Measurements from ENCODE around the gene REV1.
"Not testable (repeated sequence)": the region's sequence is repeated elsewhere in the genome, so short reads cannot be mapped to it uniquely, and the experiment has no call there.

REV1 gene
- 94.3 to 125 reads per million in 2 donors for total RNA-seq

DNA sequence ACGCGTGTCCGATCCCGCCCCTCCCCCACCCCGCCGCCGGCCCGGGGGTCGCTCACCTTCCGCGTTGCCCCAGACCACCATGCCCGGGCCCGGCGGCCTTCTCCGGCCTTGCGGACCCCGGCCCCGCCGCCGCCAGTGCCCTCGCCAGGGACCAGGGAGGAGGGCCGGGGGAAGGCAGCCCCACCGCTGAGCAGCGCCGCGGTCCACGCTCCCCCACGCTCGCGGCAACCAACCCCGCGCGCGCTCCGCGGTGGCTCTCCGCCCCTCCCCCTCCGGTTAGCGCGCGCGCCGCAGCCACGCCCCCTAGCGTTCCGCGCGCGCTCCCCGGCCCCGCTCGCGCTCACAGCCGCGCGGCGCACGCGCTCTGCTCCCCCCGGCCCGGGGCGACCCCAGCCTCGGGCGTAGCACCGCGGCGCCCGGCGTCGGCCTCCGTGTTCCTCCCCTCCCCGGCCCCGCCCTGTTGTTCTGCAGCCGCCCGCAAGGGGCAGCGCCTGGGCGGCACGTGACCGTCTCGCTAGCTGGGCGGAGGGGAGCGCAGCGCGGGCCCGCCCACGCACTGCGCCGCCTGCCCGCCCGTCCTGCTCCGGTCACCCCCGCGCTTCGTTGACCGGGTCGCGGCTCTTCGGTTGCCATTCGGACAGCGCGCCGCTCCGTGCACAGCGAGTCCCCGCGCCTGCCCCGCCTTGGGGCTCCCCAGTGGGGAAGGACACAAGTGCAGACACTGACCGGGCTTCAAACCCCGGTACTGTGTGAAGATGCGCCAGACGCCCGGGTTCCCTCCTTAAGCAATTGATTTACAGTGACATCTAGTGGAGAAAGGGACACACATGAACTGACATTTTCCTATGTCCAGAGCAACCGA is at the start of gene REV1:
Gene REV1, minus strand, starts transcription at position 257 of the 862 bp plus-strand sequence. CDS start 25,042 bp downstream, outside the sequence.
- DNase-seq = peak; percentile 89

DNA sequence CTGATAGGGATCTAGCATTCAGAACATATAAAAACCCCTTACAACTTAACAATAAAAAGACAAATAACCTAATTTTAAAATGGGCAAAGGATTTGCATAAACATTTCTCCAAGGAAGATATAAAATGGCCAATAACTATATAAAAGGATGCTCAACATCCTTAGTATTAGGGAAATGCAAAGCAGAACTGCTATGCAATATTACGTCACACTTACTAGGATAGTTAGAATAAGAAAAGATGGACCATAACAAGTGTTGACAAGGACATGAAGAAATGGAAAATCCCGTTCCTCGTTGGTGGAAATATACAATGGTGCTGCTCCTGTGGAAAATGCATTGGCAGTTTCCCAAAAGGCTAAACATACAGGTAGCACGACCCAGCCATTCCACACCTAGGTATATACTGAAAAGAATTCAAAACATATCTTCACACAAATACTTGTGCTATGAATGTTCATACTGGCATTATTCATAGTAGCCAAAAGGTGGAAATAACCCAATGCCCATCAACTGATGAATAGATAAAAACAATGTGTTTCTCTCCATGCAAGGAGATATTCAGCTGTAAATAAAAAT is 48.2 kb upstream of the REV1 start:
- no peak for DNase-seq

DNA sequence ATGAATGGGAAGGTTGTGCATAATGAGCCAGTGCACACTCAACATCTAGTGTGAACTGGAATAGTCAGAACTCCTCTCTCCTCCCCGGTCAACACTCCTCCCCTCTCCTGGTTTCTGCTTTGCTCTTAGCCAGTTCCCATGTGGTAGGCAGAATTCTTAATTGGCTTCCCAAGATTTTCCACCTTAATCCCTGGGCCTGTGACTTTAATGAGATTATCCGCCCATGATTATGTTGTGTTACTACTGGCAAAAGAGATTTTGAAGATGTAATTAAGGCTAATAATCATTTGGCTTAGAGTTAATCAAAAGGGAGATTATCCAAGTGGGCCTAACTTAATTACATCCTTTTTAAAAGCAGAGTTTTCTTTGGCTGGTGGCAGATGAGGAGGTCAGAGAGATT is 34.2 kb upstream of the REV1 start:
- no peak for DNase-seq

DNA sequence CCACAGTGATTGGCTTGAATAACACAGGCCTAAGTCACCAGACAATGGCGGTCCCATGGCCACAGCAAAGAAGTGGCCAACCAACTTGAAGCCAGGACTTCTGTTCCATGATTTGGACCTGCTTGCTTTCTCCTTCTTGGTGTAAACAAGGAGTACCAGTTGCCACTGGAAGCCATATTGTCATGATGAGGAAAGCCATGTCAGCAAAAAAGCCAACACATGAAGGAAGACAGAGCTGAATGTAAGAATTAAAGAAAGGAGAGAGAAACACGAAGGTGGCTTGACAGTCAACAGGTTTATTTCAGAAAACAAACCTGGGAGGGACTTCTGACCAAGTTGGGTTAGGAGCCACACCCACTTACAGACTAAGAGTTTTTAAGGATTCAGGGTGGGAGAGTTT is 32.3 kb upstream of the REV1 start:
- DNase-seq = no peak

DNA sequence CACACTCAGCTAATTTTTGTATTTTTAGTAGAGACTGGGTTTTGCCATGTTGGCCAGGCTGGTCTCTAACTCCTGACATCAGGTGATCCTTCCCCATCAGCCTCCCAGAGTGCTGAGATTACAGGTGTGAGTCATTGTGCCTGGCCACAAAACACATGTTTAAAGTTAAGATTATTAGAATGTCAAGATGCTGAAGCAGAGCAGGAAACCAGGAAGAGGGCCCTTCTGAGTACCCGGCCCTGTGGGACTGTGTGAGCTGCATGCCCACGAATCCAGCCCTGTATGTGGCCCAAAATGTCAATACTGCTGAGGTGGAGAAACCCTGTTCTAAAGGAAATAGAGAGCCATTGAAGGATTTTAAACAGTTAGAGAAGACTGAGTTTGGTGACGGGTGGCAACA is 31.0 kb upstream of the REV1 start:
- DNase-seq = no peak

DNA sequence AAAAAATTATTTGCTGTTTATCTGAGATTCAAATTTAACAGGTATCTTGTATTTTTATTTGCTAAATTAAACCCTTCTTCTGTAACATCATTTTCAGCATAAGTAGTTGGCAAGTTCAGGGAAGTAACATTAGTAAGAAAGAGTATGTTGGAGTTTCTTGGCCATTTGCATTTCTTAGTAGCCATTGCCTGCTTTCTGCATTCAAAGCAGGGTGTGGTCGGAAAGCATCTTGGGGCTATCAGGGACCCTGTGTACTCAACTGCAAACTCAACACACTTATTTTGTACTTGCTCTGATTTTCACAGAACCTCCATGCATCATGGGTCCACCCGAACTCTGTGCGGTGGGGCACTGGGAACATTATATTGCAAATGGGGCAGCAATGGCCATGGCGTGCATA is 30.4 kb upstream of the REV1 start:
- no peak for DNase-seq

DNA sequence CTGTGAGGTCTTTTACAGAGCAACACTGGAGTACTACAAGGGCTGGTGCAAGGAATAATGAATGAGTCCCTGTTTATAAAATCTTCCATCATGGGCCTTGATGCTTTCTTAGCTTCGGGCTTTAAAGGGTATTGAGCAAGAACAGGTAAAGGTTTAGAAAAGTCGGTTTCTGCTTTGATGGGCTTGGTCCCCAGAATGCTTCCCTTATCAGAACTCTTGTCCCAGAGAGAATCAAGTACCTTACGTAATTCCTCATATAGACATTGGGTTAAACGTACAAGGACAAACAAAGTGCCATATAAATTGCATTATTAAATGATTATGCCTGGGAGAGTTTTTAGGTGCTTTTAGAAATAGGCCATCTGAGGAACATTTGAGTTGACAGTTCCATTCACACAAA is 24.5 kb upstream of the REV1 start:
- DNase-seq = no peak

DNA sequence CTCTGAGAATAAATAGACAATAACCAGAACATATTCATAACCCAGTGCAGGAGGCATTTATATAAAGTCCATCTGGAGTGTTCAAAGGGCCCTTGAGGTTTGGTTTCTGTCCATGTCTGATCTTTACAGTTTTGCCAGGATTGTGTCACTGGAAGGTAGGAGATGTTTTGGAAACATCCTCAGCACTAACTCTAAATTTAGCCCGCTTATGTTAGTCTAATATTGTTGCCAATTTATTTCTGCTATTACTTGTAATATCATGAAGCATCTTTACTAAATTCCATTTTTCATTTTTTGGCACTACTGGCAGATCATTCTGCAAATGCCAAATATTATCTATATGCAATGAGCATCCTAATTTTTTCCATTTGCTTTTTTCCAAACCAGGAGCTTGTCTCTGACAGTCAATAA is 22.4 kb upstream of the REV1 start:
- DNase-seq = no peak

DNA sequence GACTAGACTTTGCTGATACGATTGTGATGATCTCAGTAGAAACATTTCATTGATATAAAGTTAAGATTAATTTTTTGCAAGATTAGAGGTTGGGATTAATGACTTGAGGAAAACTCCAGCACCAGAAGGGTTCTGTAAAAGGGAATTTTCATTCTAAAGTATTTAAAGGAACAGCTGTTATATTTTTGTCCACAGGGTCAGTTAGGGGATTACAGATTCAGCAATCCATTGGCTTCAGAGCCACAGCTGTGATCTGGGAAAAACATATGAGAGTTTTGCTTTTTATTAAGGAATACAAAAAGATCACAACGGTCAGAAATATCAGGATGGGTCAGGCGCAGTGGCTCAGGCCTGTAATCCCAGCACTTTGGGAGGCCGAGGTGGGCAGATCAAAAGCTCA is 19.6 kb upstream of the REV1 start:
- no peak for DNase-seq

DNA sequence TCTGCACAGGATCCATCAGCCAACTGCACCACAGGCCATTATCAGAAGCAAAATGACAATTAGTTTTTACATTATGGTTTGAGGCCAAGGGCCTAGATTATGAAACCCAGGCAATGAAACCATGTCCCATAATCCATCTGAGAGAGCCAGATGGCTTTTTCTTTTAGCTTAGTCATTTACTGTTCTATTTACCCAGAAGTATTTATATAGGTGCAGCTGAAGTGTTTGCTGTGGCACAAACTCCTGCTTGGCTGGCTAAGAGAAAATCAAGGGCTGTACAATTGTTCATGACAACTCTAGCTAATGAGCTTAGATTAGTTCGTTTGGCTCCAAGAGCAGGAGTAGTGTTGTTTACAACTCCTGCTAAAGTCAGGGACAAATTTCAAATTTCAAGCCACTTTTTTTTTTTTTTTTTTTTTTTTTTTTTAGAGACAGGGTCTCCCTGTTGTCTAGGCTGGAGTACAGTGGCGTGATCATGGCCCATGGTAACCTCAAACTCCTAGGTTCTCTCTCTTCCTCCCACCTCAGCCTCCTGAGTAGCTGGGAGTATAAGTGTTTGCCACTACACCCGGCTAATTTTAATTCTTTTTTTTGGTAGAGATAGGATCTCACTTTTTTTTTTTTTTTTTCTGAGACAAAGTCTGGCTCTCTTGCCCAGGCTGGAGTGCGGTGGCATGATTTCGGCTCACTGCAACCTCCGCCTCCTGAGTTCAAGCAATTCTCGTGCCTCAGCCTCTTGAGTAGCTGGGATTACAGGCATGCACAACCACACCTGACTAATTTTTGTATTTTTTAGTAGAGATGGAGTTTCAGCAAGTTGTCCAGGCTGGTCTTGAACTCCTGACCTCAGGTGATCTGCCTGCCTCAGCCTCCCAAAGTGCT is 18.4 kb upstream of the REV1 start:
- DNase-seq = no peak

DNA sequence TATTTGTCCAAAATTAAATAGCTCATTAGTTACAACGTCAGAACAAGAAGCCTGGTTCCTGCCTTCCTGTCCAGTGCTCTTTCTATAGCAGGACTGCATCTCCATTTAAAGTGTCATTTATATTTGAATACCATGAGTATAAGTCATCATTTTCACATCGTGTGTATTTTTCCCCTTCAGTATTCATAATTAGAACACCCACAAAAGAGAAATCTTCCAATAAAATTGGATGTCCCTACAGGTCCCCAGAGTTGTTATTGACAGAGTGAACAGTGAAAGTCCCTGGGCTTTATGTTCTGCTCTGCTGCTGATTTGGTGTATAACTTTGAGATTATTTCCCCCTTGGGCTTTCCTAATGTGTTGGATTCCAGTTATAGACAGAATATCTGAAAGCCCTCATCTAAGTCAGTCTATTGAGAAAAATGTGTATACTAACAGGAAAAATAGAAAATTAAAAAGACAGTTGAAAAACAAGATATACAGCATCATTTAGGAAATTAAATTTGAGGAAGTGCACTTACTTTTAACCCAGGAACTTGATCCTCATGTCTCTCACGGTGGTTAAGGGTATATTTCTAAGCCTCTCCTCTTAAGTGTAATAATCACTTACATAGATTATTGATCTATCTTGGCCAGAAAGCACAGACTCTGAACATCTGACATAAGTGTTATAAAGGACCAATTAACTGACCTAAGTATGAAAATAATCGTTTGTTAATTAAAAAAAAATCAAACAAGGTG is 15.2 kb upstream of the REV1 start:
- DNase-seq = no peak

DNA sequence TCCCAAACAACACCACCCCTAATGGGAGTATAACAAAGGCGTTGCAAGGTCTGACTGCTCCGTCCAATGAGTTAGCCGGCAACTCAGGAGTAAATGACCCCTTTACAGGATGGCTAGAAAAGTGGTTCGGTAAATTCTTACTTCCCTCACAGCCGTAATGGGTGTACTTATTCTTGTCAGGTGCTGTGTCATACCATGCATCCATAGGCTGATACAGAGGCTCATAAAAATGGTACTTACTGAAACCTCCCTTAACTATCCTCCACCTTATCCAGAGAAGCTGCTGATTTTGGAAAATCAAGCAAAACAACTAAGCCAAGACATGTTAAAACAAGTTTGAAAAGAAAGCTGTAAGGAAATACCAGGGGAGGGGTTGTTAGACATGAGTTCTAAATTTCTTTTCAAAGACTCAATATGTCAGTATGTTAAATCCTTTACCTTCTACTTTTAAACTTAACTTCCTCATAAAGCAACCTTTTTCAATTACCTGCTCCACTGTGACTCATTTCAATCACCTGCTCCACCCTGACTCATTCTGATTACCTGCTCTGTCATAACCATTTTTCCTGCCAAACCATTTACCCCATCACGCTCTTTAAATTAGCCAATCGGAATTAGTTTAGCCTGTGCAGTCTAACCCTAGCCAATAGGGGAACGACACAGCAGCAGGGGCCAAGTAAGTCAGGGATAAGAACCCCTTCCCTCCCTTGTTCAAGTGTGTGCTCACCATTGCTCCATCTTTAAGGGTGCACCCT is 14.0 kb upstream of the REV1 start:
- DNase-seq = not testable (repeated sequence)

DNA sequence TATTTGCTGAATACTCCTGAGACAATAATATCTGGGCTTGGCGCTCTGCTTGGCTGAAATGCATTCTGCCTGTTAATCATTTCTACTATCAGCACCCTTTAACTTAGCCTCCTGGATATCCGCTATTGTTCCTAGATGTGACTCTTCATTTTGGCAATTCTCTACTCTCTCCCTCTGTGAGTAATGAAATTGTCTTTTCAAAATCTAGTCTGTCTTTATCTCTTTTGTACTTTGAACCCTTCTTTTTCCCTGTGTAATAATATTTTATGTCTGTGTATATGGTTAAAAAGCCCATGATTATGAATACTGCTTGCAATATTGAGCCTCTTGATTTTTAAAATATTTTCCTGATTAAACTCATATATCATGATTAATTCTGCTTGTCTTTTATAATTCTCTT is 6.2 kb upstream of the REV1 start:
- DNase-seq = no peak

DNA sequence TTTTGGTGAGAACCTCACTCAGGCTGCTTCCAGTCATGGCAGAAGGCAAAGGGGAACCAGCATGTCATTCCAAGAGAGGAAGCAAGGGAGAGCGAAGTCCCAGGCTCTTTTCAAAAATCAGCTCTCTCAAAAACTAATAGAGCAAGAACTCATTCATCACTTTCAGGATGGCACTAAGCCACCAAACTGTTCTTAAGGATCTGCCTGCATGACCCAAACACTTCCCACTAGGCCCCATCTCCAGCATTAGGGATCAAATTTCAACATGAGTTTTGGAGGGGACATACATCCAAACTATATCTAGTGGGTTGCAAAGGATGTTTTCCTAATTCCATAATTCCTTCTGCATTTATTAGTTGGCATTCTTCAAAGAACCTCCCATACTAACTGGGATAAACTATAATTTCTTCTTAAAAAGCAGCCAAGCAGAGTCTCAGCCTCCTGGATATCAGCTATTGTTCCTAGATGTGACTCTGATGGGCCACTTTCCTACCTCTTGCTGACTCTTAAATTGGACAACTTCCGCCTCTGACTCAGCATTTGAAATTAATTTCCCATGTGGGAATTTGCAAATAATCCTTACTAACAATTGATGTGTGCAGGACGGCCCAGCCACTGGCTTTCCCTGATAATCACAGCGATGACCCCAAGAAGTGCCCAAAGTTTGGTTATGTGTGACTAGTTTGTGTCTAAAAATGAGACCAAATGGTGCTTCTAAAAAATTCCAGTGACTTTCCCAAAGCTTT is 5.5 kb upstream of the REV1 start:
- no peak for DNase-seq

DNA sequence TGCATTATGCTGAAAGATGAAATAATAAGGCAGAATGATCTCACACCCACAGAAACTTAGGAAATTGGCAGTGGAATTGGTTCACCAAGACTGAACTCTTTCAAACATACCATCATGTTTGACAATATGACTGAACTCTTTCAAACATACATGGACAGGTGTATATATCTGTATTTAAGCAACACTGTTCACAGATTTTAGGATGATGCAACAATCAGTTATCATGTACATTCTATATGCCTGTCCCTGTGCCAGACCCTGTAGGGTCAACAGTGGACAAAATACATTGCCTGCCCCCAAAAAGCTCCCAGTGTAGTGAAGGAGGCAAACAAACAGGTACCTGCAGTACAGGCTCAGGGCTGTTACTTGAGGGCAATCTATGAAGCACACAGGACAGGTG is 2.9 kb upstream of the REV1 start:
- no peak for DNase-seq

DNA sequence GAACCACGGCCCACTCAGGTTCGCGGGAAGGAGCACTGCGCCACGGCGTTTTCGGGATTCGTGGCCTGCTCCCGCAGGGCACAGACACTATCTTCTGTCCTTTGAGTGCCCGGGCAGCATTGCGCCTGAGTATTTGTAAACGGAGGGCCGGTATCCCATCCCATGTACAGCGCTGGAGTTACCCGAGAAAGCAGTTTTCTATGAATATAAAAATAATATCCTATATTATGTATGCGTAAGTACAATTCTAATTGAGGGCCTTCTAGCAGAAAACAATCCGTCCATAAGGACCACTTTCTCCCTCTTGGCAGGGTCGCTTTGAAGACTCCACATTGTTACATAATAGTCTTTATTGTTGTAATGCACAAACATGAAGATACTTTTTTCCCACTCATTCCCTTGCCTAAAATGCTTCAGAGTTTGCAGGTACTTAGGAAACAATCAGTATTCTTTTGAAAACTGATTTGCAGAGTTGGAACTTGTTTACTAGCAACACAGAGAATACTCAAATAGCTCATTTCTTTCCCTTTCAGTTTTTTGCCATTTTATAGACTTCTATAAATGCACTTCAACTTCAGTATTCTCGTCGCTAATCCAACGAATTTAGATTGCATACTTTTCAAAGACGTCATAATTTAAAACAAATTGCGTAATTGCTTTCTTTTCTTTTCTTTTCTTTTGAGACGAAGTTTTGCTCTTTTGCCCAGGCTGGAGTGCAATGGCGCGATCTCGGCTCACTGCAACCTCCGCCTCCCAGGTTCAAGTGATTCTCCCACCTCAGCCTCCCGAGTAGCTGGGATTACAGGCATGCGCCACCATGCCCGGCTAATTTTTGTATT is 1.0 kb upstream of the REV1 start:
- no peak for DNase-seq

DNA sequence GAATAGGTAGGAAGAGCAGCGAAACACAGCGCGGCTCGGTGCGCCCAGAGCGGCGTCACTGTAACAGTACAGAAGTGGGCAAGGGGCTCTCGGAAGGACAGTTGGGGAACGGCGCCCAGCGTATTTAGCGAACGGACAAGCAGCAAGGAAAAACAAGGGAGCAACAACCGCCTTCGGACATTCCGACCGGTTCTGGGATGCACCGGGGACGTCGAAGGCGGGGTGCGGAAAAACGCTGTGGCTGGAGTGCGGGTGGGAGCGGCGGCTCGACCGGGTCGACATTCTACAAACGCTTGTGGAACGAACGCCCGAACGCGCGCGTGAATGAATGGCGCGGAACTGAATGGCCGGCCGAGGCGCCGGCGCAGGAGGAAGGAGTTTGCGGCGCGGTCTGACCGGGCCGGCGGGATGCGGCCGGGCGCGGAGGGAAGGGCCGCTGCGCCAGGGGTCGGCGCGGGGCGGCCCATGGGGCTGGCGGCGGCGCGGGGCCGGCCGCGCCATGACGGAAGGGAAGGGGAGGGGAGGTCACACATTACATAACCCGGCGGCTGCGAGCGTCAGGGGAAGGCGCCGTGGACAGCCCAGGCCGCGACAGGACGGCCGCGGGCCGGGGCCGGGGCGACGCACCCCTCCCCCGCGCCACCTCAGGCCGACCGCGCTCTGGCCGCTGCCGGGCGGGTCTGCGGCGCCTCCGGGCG is 605 bp downstream of the REV1 start:
- peak; percentile 53 for DNase-seq

DNA sequence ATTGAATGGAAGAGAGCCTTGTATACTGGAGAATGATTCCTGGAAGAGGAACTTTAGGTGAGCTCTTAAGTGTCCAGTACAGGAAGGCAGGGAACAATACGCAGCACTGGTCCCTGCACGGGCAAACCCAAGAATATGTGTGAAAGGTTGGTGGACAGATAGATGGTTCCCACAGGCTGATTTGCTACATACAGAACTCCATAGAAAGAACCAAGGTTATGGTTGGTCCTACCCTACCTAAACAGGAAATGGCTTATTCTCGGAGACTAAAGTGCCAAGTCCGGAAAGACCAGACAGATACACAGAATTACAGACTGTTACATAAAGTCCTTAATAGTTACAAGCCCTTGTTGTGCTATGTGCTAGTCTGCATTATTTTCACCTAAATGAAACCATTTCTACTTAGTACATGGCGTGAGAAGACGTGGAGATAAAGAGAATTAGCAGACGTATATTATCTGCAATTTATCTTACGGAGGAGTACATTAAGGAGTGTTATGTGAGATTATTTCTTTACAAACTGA is 1.2 kb downstream of the REV1 start:
- DNase-seq = no peak

DNA sequence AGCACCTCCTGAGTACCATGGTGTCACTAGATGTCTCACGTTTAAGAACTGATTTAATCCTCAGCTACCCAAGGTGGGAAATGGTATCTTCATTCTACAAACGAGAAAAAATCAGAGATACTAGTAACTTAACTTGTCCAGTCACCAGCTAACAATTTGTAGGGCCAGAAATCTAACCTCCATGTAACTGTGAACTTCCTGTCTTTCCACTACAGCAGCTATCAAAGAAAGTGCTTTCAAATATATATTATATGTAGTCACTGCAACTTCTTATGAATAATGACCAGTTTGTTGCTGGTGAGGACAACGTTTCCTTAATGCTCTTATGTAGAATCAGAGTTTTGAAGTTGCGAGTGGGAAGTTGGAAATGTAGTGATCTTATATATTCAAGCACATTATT is 1.9 kb downstream of the REV1 start:
- DNase-seq = no peak
